ENCODE results near the gene HOXC13.

HOXC13 gene

GRCh38 chr12:53924521-53925405, 13.9 kb upstream of the HOXC13 start:
- DNase-seq (ENCODE audit: extremely low read depth, low read depth) = no peak
- TF ChIP-seq CTCF (IDR thresholded peaks at IDR 0.05; ENCODE audit: low read depth, low read length) = no peak

- no peak for DNase-seq (ENCODE audit: extremely low read depth, low read depth)
- TF ChIP-seq CTCF (IDR thresholded peaks at IDR 0.05; ENCODE audit: low read depth, low read length) = no peak
Measured at GRCh38 chr12:53927220-53928029, 11.2 kb upstream of the HOXC13 start.

GRCh38 chr12:53928054-53928835, 10.4 kb upstream of the HOXC13 start:
- TF ChIP-seq CTCF (IDR thresholded peaks at IDR 0.05; ENCODE audit: low read depth, low read length) = no peak
- no peak for DNase-seq (ENCODE audit: extremely low read depth, low read depth)

- no peak for TF ChIP-seq CTCF (IDR thresholded peaks at IDR 0.05; ENCODE audit: low read depth, low read length)
Measured at GRCh38 chr12:53929527-53929926, 9.1 kb upstream of the HOXC13 start.

GRCh38 chr12:53930591-53931255, 7.9 kb upstream of the HOXC13 start:
- DNase-seq (ENCODE audit: extremely low read depth, low read depth) = no peak
- no peak for TF ChIP-seq CTCF (IDR thresholded peaks at IDR 0.05; ENCODE audit: low read depth, low read length)

More at GRCh38 chr12:53929527-53929926, 9.1 kb upstream of the HOXC13 start:
- DNase-seq (ENCODE audit: extremely low read depth, low read depth) = no peak

GRCh38 chr12:53931844-53932581, 6.6 kb upstream of the HOXC13 start:
- TF ChIP-seq CTCF (IDR thresholded peaks at IDR 0.05; ENCODE audit: low read depth, low read length) = no peak

More at GRCh38 chr12:53931844-53932581, 6.6 kb upstream of the HOXC13 start:
- DNase-seq (ENCODE audit: extremely low read depth, low read depth) = no peak
